ENCODE measurements around the gene STARD5. TPM values are rescaled to one million over a fixed set of nuclear protein-coding genes. Genes with fewer than 3 reads are reported as not detected.
"Not testable (repeated sequence)": the region's sequence is repeated elsewhere in the genome, so short reads cannot be mapped to it uniquely, and the experiment has no call there.

The STARD5 gene
- polyA plus RNA-seq, 2 donors: 12.2 to 17.2 TPM

GRCh38 chr15:81331141-81331540 lies 7.2 kb upstream of the STARD5 start:
- not testable (repeated sequence) for H3K4me3 ChIP-seq (ENCODE audit: low read depth in 1 of 2, low read length in 2 of 2); H3K36me3 ChIP-seq (ENCODE audit: control insufficient read depth in 2 of 2, insufficient read depth in 2 of 2, low read length in 1 of 2); H3K27me3 ChIP-seq (ENCODE audit: control insufficient read depth in 1 of 2, insufficient read depth in 2 of 2, low read length in 2 of 2); H3K9me3 ChIP-seq (ENCODE audit: control insufficient read depth in 2 of 2, insufficient read depth in 1 of 2, low read depth in 1 of 2, low read length in 1 of 2); H3K27ac ChIP-seq (ENCODE audit: low read depth in 2 of 2, low read length in 1 of 2); H3K4me1 ChIP-seq (ENCODE audit: control insufficient read depth in 2 of 2, insufficient read depth in 2 of 2, low read length in 1 of 2)
- WGBS, 2 donors: 79 to 87% methylated on average over 9 of the region's 9 CpGs

GRCh38 chr15:81330366-81331090 lies 6.6 kb upstream of the STARD5 start:
- Histone ChIP-seq H3K4me3 (ENCODE audit: low read depth in 1 of 2, low read length in 2 of 2) (no peak overlapping the region), H3K9me3 (ENCODE audit: control insufficient read depth in 2 of 2, insufficient read depth in 1 of 2, low read depth in 1 of 2, low read length in 1 of 2) (no peaks in the 10 kb centered on the region), H3K27ac (ENCODE audit: low read depth in 2 of 2, low read length in 1 of 2) (no peak overlapping the region), H3K27me3 (ENCODE audit: control insufficient read depth in 1 of 2, insufficient read depth in 2 of 2, low read length in 2 of 2) (no peaks in the 10 kb centered on the region), H3K4me1 (ENCODE audit: control insufficient read depth in 2 of 2, insufficient read depth in 2 of 2, low read length in 1 of 2) (no peaks in the 10 kb centered on the region), H3K36me3 (ENCODE audit: control insufficient read depth in 2 of 2, insufficient read depth in 2 of 2, low read length in 1 of 2) (no peaks in the 10 kb centered on the region)
- WGBS, 2 donors: 82 to 93% methylated on average over 5 of the region's 5 CpGs

- Histone ChIP-seq H3K4me1 (ENCODE audit: control insufficient read depth in 2 of 2, insufficient read depth in 2 of 2, low read length in 1 of 2) (peaks cover 0 to 4% of the 10 kb centered on the region in 2 donors), H3K9me3 (ENCODE audit: control insufficient read depth in 2 of 2, insufficient read depth in 1 of 2, low read depth in 1 of 2, low read length in 1 of 2) (no peaks in the 10 kb centered on the region), H3K27ac (ENCODE audit: low read depth in 2 of 2, low read length in 1 of 2) (no peak overlapping the region), H3K4me3 (ENCODE audit: low read depth in 1 of 2, low read length in 2 of 2) (no peak overlapping the region), H3K36me3 (ENCODE audit: control insufficient read depth in 2 of 2, insufficient read depth in 2 of 2, low read length in 1 of 2) (no peaks in the 10 kb centered on the region), H3K27me3 (ENCODE audit: control insufficient read depth in 1 of 2, insufficient read depth in 2 of 2, low read length in 2 of 2) (no peaks in the 10 kb centered on the region)
- WGBS, 2 donors: 95 to 98% methylated on average over 2 of the region's 2 CpGs
These were observed 5.5 kb upstream of the STARD5 start for GRCh38 chr15:81329446-81329845.

GRCh38 chr15:81327516-81327915 lies 3.6 kb upstream of the STARD5 start:
- Histone ChIP-seq H3K36me3 (ENCODE audit: control insufficient read depth in 2 of 2, insufficient read depth in 2 of 2, low read length in 1 of 2) (no peaks in the 10 kb centered on the region), H3K4me1 (ENCODE audit: control insufficient read depth in 2 of 2, insufficient read depth in 2 of 2, low read length in 1 of 2) (peaks cover 0 to 4% of the 10 kb centered on the region in 2 donors), H3K4me3 (ENCODE audit: low read depth in 1 of 2, low read length in 2 of 2) (no peak overlapping the region), H3K27ac (ENCODE audit: low read depth in 2 of 2, low read length in 1 of 2) (no peak overlapping the region), H3K9me3 (ENCODE audit: control insufficient read depth in 2 of 2, insufficient read depth in 1 of 2, low read depth in 1 of 2, low read length in 1 of 2) (no peaks in the 10 kb centered on the region), H3K27me3 (ENCODE audit: control insufficient read depth in 1 of 2, insufficient read depth in 2 of 2, low read length in 2 of 2) (no peaks in the 10 kb centered on the region)
- WGBS, 2 donors: 84 to 88% methylated on average over 3 of the region's 3 CpGs

GRCh38 chr15:81326466-81327212 lies 2.7 kb upstream of the STARD5 start:
- WGBS, 2 donors: 82 to 86% methylated on average over 7 of the region's 7 CpGs
- Histone ChIP-seq H3K27me3 (ENCODE audit: control insufficient read depth in 1 of 2, insufficient read depth in 2 of 2, low read length in 2 of 2) (no peaks in the 10 kb centered on the region), H3K36me3 (ENCODE audit: control insufficient read depth in 2 of 2, insufficient read depth in 2 of 2, low read length in 1 of 2) (peaks cover 0 to 4% of the 10 kb centered on the region in 2 donors), H3K9me3 (ENCODE audit: control insufficient read depth in 2 of 2, insufficient read depth in 1 of 2, low read depth in 1 of 2, low read length in 1 of 2) (no peaks in the 10 kb centered on the region), H3K4me3 (ENCODE audit: low read depth in 1 of 2, low read length in 2 of 2) (no peak overlapping the region), H3K4me1 (ENCODE audit: control insufficient read depth in 2 of 2, insufficient read depth in 2 of 2, low read length in 1 of 2) (peaks cover 0 to 4% of the 10 kb centered on the region in 2 donors), H3K27ac (ENCODE audit: low read depth in 2 of 2, low read length in 1 of 2) (no peak overlapping the region)

- Histone ChIP-seq H3K27ac (ENCODE audit: low read depth in 2 of 2, low read length in 1 of 2) (peak overlapping the region; percentile 93 to 94), H3K4me1 (ENCODE audit: control insufficient read depth in 2 of 2, insufficient read depth in 2 of 2, low read length in 1 of 2) (peaks cover 0 to 4% of the 10 kb centered on the region in 2 donors), H3K36me3 (ENCODE audit: control insufficient read depth in 2 of 2, insufficient read depth in 2 of 2, low read length in 1 of 2) (peaks cover 0 to 21% of the 10 kb centered on the region in 2 donors), H3K4me3 (ENCODE audit: low read depth in 1 of 2, low read length in 2 of 2) (peak overlapping the region; percentile 90 to 92), H3K27me3 (ENCODE audit: control insufficient read depth in 1 of 2, insufficient read depth in 2 of 2, low read length in 2 of 2) (no peaks in the 10 kb centered on the region), H3K9me3 (ENCODE audit: control insufficient read depth in 2 of 2, insufficient read depth in 1 of 2, low read depth in 1 of 2, low read length in 1 of 2) (no peaks in the 10 kb centered on the region)
- 10 to 13% methylated on average over 4 of the region's 4 CpGs for WGBS, 2 donors
These were observed 390 bp downstream of the STARD5 start for GRCh38 chr15:81323559-81323943.

- 48 to 57% methylated on average over 6 of the region's 6 CpGs for WGBS, 2 donors
- peaks cover 0 to 4% of the 10 kb centered on the region in 2 donors for H3K4me1 ChIP-seq (ENCODE audit: control insufficient read depth in 2 of 2, insufficient read depth in 2 of 2, low read length in 1 of 2)
- peak overlapping the region; percentile 36 to 90 for H3K4me3 ChIP-seq (ENCODE audit: low read depth in 1 of 2, low read length in 2 of 2)
- H3K27me3 ChIP-seq (ENCODE audit: control insufficient read depth in 1 of 2, insufficient read depth in 2 of 2, low read length in 2 of 2): no peaks in the 10 kb centered on the region
- H3K9me3 ChIP-seq (ENCODE audit: control insufficient read depth in 2 of 2, insufficient read depth in 1 of 2, low read depth in 1 of 2, low read length in 1 of 2): no peaks in the 10 kb centered on the region
- H3K27ac ChIP-seq (ENCODE audit: low read depth in 2 of 2, low read length in 1 of 2): peak overlapping the region; percentile 93 to 94
- peaks cover 4 to 28% of the 10 kb centered on the region in 2 donors for H3K36me3 ChIP-seq (ENCODE audit: control insufficient read depth in 2 of 2, insufficient read depth in 2 of 2, low read length in 1 of 2)
These were observed 1.2 kb downstream of the STARD5 start for GRCh38 chr15:81322676-81323253.

GRCh38 chr15:81321667-81322066 lies 2.3 kb downstream of the STARD5 start:
- Histone ChIP-seq H3K27ac (ENCODE audit: low read depth in 2 of 2, low read length in 1 of 2) (peak overlapping the region; percentile 71 to 94), H3K4me1 (ENCODE audit: control insufficient read depth in 2 of 2, insufficient read depth in 2 of 2, low read length in 1 of 2) (peaks cover 0 to 4% of the 10 kb centered on the region in 2 donors), H3K4me3 (ENCODE audit: low read depth in 1 of 2, low read length in 2 of 2) (no peak overlapping the region), H3K9me3 (ENCODE audit: control insufficient read depth in 2 of 2, insufficient read depth in 1 of 2, low read depth in 1 of 2, low read length in 1 of 2) (no peaks in the 10 kb centered on the region), H3K27me3 (ENCODE audit: control insufficient read depth in 1 of 2, insufficient read depth in 2 of 2, low read length in 2 of 2) (no peaks in the 10 kb centered on the region), H3K36me3 (ENCODE audit: control insufficient read depth in 2 of 2, insufficient read depth in 2 of 2, low read length in 1 of 2) (peaks cover 5 to 34% of the 10 kb centered on the region in 2 donors)
- WGBS, 2 donors: 78 to 85% methylated on average over 1 of the region's 1 CpG

GRCh38 chr15:81317642-81318017 lies 6.3 kb downstream of the STARD5 start:
- 91 to 92% methylated on average over 6 of the region's 6 CpGs for WGBS, 2 donors
- H3K9me3 ChIP-seq (ENCODE audit: control insufficient read depth in 2 of 2, insufficient read depth in 1 of 2, low read depth in 1 of 2, low read length in 1 of 2): no peaks in the 10 kb centered on the region
- no peak overlapping the region for H3K4me3 ChIP-seq (ENCODE audit: low read depth in 1 of 2, low read length in 2 of 2)
- no peak overlapping the region for H3K27ac ChIP-seq (ENCODE audit: low read depth in 2 of 2, low read length in 1 of 2)
- no peaks in the 10 kb centered on the region for H3K27me3 ChIP-seq (ENCODE audit: control insufficient read depth in 1 of 2, insufficient read depth in 2 of 2, low read length in 2 of 2)
- H3K4me1 ChIP-seq (ENCODE audit: control insufficient read depth in 2 of 2, insufficient read depth in 2 of 2, low read length in 1 of 2): peaks cover 0 to 9% of the 10 kb centered on the region in 2 donors
- peaks cover 5 to 49% of the 10 kb centered on the region in 2 donors for H3K36me3 ChIP-seq (ENCODE audit: control insufficient read depth in 2 of 2, insufficient read depth in 2 of 2, low read length in 1 of 2)

Data from esophagus (tissue), 2 donors.